HEK293 (cell line): ENCODE measurements around the gene TCEAL5.

Experiments used
- BCL11B ChIP-seq: fragments of 450-650 bp; formaldehyde crosslinking; IDR thresholded peaks from 2 replicates; pipeline ENCODE4 v1.5.1; 2016; ENCODE audit warnings: low read depth, missing biosample characterization, missing genetic modification characterization
- CTCF ChIP-seq: fragments of 450-650 bp; formaldehyde crosslinking; IDR thresholded peaks from 2 replicates; pipeline ENCODE4 v1.5.1; 2016; ENCODE audit warnings: missing biosample characterization, missing genetic modification characterization
- ELK4 ChIP-seq: IDR thresholded peaks from 2 replicates; pipeline ENCODE4 v1.6.1; 2011; ENCODE audit warnings: mild to moderate bottlenecking, low read depth, low read length, borderline replicate concordance
- KLF10 ChIP-seq: fragments of 450-650 bp; IDR thresholded peaks from 2 replicates; pipeline ENCODE4 v1.5.1; 2018; ENCODE audit warnings: missing biosample characterization, mild to moderate bottlenecking, missing genetic modification characterization
- KLF8 ChIP-seq: fragments of 450-650 bp; formaldehyde crosslinking; IDR thresholded peaks from 2 replicates; pipeline ENCODE4 v1.5.1; 2016; ENCODE audit warnings: missing biosample characterization, missing genetic modification characterization
- PRDM1 ChIP-seq: fragments of 450-650 bp; formaldehyde crosslinking; IDR thresholded peaks from 2 replicates; pipeline ENCODE4; 2016; ENCODE audit warnings: missing biosample characterization, missing genetic modification characterization
- PRDM4 ChIP-seq: fragments of 450-650 bp; formaldehyde crosslinking; IDR thresholded peaks from 2 replicates; pipeline ENCODE4 v1.5.1; 2017; ENCODE audit warnings: missing biosample characterization, missing genetic modification characterization
- SP2 ChIP-seq: fragments of 450-650 bp; formaldehyde crosslinking; IDR thresholded peaks from 2 replicates; pipeline ENCODE4 v1.5.1; 2016; ENCODE audit warnings: missing biosample characterization, missing genetic modification characterization
- SP7 ChIP-seq: fragments of 450-650 bp; formaldehyde crosslinking; IDR thresholded peaks from 2 replicates; pipeline ENCODE4 v1.5.1; 2016; ENCODE audit warnings: missing biosample characterization, missing genetic modification characterization
- TCF7L2 ChIP-seq: IDR thresholded peaks from 2 replicates; pipeline ENCODE4 v1.6.1; 2011; ENCODE audit warnings: low read depth, mild to moderate bottlenecking, inconsistent platforms, low read length, moderate library complexity, borderline replicate concordance
- YY1 ChIP-seq: fragments of 450-650 bp; formaldehyde crosslinking; IDR thresholded peaks from 2 replicates; pipeline ENCODE4 v1.5.1; 2018; ENCODE audit warnings: missing biosample characterization, missing genetic modification characterization
- ZFP3 ChIP-seq: fragments of 450-650 bp; formaldehyde crosslinking; IDR thresholded peaks from 2 replicates; pipeline ENCODE4 v1.5.1; 2016; ENCODE audit warnings: low read depth, missing biosample characterization, missing genetic modification characterization
- ZNF10 ChIP-seq: fragments of 450-650 bp; formaldehyde crosslinking; IDR thresholded peaks from 2 replicates; pipeline ENCODE4 v1.5.1; 2017; ENCODE audit warnings: missing biosample characterization, missing genetic modification characterization
- ZNF112 ChIP-seq: fragments of 450-650 bp; formaldehyde crosslinking; IDR thresholded peaks from 2 replicates; pipeline ENCODE4 v1.5.0; 2017; ENCODE audit warnings: missing biosample characterization, missing genetic modification characterization
- ZNF223 ChIP-seq: fragments of 450-650 bp; formaldehyde crosslinking; IDR thresholded peaks from 2 replicates; pipeline ENCODE4 v1.5.1; 2016; ENCODE audit warnings: missing biosample characterization, missing genetic modification characterization
- ZNF239 ChIP-seq: fragments of 450-650 bp; formaldehyde crosslinking; IDR thresholded peaks from 2 replicates; pipeline ENCODE4 v1.5.1; 2016; ENCODE audit warnings: missing biosample characterization, missing genetic modification characterization
- ZNF24 ChIP-seq: fragments of 450-650 bp; formaldehyde crosslinking; IDR thresholded peaks from 2 replicates; pipeline ENCODE4 v1.5.1; 2016; ENCODE audit warnings: missing biosample characterization, missing genetic modification characterization
- ZNF280C ChIP-seq: fragments of 450-650 bp; formaldehyde crosslinking; IDR thresholded peaks from 2 replicates; pipeline ENCODE4 v1.5.1; 2016; ENCODE audit warnings: missing biosample characterization, missing genetic modification characterization
- ZNF335 ChIP-seq: fragments of 450-650 bp; formaldehyde crosslinking; conservative IDR thresholded peaks from 2 replicates; pipeline ENCODE4 v1.5.1; 2016; ENCODE audit warnings: missing biosample characterization, missing genetic modification characterization
- ZNF473 ChIP-seq: fragments of 450-650 bp; formaldehyde crosslinking; IDR thresholded peaks from 2 replicates; pipeline ENCODE4 v1.5.1; 2017; ENCODE audit warnings: missing biosample characterization, missing genetic modification characterization
- ZNF521 ChIP-seq: fragments of 450-650 bp; formaldehyde crosslinking; IDR thresholded peaks from 2 replicates; pipeline ENCODE4 v1.5.1; 2017; ENCODE audit warnings: missing biosample characterization, mild to moderate bottlenecking, missing genetic modification characterization
- ZNF561 ChIP-seq: fragments of 450-650 bp; IDR thresholded peaks from 2 replicates; pipeline ENCODE4 v1.5.1; 2018; ENCODE audit warnings: missing biosample characterization, missing genetic modification characterization, borderline replicate concordance
- ZNF585B ChIP-seq: fragments of 450-650 bp; formaldehyde crosslinking; IDR thresholded peaks from 2 replicates; pipeline ENCODE4 v1.5.1; 2016; ENCODE audit warnings: missing biosample characterization, missing genetic modification characterization
- ZNF623 ChIP-seq: fragments of 450-650 bp; formaldehyde crosslinking; IDR thresholded peaks from 2 replicates; pipeline ENCODE4 v1.5.1; 2016; ENCODE audit warnings: missing biosample characterization, missing genetic modification characterization
- ZNF768 ChIP-seq: fragments of 450-650 bp; formaldehyde crosslinking; IDR thresholded peaks from 2 replicates; pipeline ENCODE4 v1.5.1; 2018; ENCODE audit warnings: missing biosample characterization, mild to moderate bottlenecking, missing genetic modification characterization
- ZNF843 ChIP-seq: fragments of 450-650 bp; formaldehyde crosslinking; IDR thresholded peaks from 2 replicates; pipeline ENCODE4 v1.5.1; 2016; ENCODE audit warnings: missing biosample characterization, missing genetic modification characterization
- ZSCAN5A ChIP-seq: fragments of 450-650 bp; formaldehyde crosslinking; IDR thresholded peaks from 2 replicates; pipeline ENCODE4 v1.5.1; 2016; ENCODE audit warnings: missing biosample characterization, missing genetic modification characterization

Gene TCEAL5

GRCh38 chrX:103254171-103254824 lies 22.3 kb downstream of the TCEAL5 start (continued):
- no peak for TF ChIP-seq ZNF280C (tag by site-specific recombination)
- no peak for TF ChIP-seq ZNF239 (tag by site-specific recombination)
- TF ChIP-seq ZNF561 (tag by site-specific recombination) = 0 out of 2 replicates have a peak, but pooled peaks have one; percentile 28
- no peak for TF ChIP-seq ZNF623 (tag by site-specific recombination)
- no peak for TF ChIP-seq CTCF (tag by site-specific recombination)
- no peak for TF ChIP-seq ZNF521 (tag by site-specific recombination)
- TF ChIP-seq YY1 (tag by site-specific recombination) = peak; percentile 37; the same call in 1 of the 2 replicates
- TF ChIP-seq TCF7L2 = peak; percentile 11; the same call in 1 of the 2 replicates
- no peak for TF ChIP-seq BCL11B
- no peak for TF ChIP-seq ZNF112 (tag by site-specific recombination)
- TF ChIP-seq ZNF24 (tag by site-specific recombination) = 0 out of 2 replicates have a peak, but pooled peaks have one; percentile 34
- TF ChIP-seq ZNF843 = no peak
- TF ChIP-seq KLF10 = no peak
- TF ChIP-seq PRDM1 (tag by site-specific recombination) = 0 out of 2 replicates have a peak, but pooled peaks have one; percentile 16
- TF ChIP-seq PRDM4 (tag by site-specific recombination) = no peak
- TF ChIP-seq ZNF585B (tag by site-specific recombination) = no peak
- no peak for TF ChIP-seq ZNF768 (tag by site-specific recombination)
- no peak for TF ChIP-seq KLF8 (tag by site-specific recombination)
- TF ChIP-seq SP2 (tag by site-specific recombination) = peak; percentile 88
- TF ChIP-seq ZNF335 = no peak; the same call in 1 of the 2 replicates
- TF ChIP-seq ZNF10 (tag by site-specific recombination) = no peak
- TF ChIP-seq ZSCAN5A (tag by site-specific recombination) = no peak
- TF ChIP-seq ZFP3 (tag by site-specific recombination) = no peak
- no peak for TF ChIP-seq ELK4
- no peak for TF ChIP-seq SP7 (tag by site-specific recombination)
- TF ChIP-seq ZNF223 (tag by site-specific recombination) = no peak
- TF ChIP-seq ZNF473 (tag by site-specific recombination) = no peak
